Measurements from ENCODE around the gene DEUP1.

DNA sequence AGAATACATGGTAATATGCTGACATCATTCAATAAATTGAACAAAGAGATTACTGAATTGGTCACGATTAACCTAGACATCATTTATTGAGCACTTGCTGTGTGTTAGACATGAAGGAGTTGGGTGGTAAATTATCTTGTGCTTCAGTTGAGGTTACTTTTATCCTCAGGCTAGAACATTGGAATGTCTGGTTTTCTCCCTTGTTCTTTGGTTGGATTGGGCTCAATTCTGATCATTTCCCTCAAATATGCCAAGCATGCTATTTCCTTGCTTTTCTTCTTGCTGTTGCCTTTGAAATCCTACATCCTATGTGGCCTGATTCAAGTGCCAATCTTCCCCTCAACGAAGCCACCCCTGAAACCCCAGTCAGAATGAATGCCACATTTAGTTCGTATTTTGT, 65.8 kb downstream of the DEUP1 start:
- no peak for TF ChIP-seq POLR2AphosphoS5 (IDR thresholded peaks at IDR 0.05)
- no peak for TF ChIP-seq CTCF (IDR thresholded peaks at IDR 0.05)
